Thoracic aorta (tissue), 2 donors: ENCODE results near the gene SLC6A2. TPM values are rescaled to one million over a fixed set of nuclear protein-coding genes. Genes with fewer than 3 reads are reported as not detected.

Experiments used
- ATAC-seq: fragments of 150-250 bp; one replicate; pipeline ENCODE4 v1.8.0; 2017; ENCODE audit warnings: low read depth; ENCODE audit not compliant: insufficient number of reproducible peaks, low FRiP score
- DNase-seq: peaks from one replicate; pipeline ENCODE4 v3.0.0-alpha.2; 2020; ENCODE audit warnings: low spot score
- H3K27ac ChIP-seq, 2 donors: fragments of 200-600 bp; sonication (generic); 1 replicate in 1 of 2; 2 replicates in 1 of 2; pipeline ENCODE4 v1.5.1; 2016; ENCODE audit warnings: mild to moderate bottlenecking in 2 of 2, moderate library complexity in 2 of 2
- H3K27me3 ChIP-seq: fragments of 200-600 bp; sonication (generic); replicated peaks from 2 replicates; pipeline ENCODE4 v1.6.0; 2016; ENCODE audit warnings: mild to moderate bottlenecking; ENCODE audit not compliant: insufficient read depth
- H3K36me3 ChIP-seq: fragments of 200-600 bp; sonication (generic); one replicate; pipeline ENCODE4 v1.5.1; 2016
- H3K4me1 ChIP-seq, 2 donors: fragments of 200-600 bp; sonication (generic); 1 replicate in 1 of 2; 2 replicates in 1 of 2; pipeline versions ENCODE4 v1.5.1 to v1.6.0; 2016; ENCODE audit warnings: low read depth in 2 of 2, mild to moderate bottlenecking in 1 of 2; ENCODE audit not compliant: control insufficient read depth in 1 of 2
- H3K4me3 ChIP-seq: fragments of 200-600 bp; sonication (generic); 2 replicates; pipeline ENCODE4 v1.5.1; 2016; ENCODE audit warnings: mild to moderate bottlenecking
- H3K9me3 ChIP-seq: fragments of 200-600 bp; sonication (generic); 2 replicates; pipeline ENCODE4 v1.5.1; 2016
- total RNA-seq, 2 donors: library from RNA; depleted of rRNA; stranded (reverse); fragments of >200 nt; gene quantifications; one replicate each; pipeline versions ENCODE4 v1.1.0 to v1.2.3, GENCODE V29; 2016
- TF ChIP-seq, protein P1 (sequence below): fragments of 200-600 bp; sonication (generic); IDR thresholded peaks from one replicate; pipeline ENCODE4 v1.5.1; 2019; ENCODE audit warnings: antibody characterized with exemption

Gene SLC6A2
- total RNA-seq, 2 donors from 2014 or later = 0.85 TPM; not detected in 1

DNA sequence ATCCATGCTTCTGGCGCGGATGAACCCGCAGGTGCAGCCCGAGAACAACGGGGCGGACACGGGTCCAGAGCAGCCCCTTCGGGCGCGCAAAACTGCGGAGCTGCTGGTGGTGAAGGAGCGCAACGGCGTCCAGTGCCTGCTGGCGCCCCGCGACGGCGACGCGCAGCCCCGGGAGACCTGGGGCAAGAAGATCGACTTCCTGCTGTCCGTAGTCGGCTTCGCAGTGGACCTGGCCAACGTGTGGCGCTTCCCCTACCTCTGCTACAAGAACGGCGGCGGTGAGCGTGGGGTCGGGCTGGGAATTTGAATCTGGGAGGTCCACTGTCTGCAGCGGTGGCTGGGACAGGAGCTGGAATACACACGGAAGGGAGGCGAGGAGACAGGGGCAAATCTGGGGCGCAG is 904 bp downstream of the SLC6A2 start:
- TF ChIP-seq, protein P1, sequence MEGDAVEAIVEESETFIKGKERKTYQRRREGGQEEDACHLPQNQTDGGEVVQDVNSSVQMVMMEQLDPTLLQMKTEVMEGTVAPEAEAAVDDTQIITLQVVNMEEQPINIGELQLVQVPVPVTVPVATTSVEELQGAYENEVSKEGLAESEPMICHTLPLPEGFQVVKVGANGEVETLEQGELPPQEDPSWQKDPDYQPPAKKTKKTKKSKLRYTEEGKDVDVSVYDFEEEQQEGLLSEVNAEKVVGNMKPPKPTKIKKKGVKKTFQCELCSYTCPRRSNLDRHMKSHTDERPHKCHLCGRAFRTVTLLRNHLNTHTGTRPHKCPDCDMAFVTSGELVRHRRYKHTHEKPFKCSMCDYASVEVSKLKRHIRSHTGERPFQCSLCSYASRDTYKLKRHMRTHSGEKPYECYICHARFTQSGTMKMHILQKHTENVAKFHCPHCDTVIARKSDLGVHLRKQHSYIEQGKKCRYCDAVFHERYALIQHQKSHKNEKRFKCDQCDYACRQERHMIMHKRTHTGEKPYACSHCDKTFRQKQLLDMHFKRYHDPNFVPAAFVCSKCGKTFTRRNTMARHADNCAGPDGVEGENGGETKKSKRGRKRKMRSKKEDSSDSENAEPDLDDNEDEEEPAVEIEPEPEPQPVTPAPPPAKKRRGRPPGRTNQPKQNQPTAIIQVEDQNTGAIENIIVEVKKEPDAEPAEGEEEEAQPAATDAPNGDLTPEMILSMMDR = no peak
- Histone ChIP-seq H3K4me1 (peaks cover 0 to 4% of the 10 kb centered on the region in 2 donors), H3K27me3 (no peaks in the 10 kb centered on the region)

DNA sequence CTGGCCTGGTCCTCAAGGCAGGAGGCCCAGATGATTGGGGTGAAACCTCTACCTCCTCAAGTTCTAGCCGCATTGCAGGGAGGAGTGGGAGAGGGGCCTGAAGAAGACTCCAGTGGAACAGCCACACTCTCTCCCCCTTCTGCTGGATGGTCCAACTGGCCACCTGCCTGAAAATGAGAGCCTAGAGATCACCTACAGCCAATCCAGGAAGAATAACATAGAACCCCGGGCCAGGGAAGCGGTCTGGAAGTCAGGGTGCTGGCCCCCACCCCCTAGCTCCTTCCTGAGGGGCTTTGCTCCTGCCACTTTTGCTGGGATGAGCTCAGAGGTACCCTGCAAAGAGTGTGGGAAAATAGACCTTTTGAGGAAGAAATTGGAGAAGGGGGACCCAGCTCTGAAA is 1.8 kb downstream of the SLC6A2 start:
- ATAC-seq (no peak), DNase-seq (no peak)
- Histone ChIP-seq H3K27me3 (no peaks in the 10 kb centered on the region), H3K4me1 (peaks cover 0 to 4% of the 10 kb centered on the region in 2 donors), H3K9me3 (no peaks in the 10 kb centered on the region), H3K4me3 (no peak overlapping the region), H3K36me3 (no peaks in the 10 kb centered on the region), H3K27ac (no peak overlapping the region)
- TF ChIP-seq, protein P1 = no peak

More for the DNA sequence above, 904 bp downstream of the SLC6A2 start:
- DNase-seq (no peak), ATAC-seq (no peak)
- H3K9me3 ChIP-seq = no peaks in the 10 kb centered on the region
- no peaks in the 10 kb centered on the region for H3K36me3 ChIP-seq
- no peak overlapping the region for H3K4me3 ChIP-seq
- no peak overlapping the region for H3K27ac ChIP-seq

DNA sequence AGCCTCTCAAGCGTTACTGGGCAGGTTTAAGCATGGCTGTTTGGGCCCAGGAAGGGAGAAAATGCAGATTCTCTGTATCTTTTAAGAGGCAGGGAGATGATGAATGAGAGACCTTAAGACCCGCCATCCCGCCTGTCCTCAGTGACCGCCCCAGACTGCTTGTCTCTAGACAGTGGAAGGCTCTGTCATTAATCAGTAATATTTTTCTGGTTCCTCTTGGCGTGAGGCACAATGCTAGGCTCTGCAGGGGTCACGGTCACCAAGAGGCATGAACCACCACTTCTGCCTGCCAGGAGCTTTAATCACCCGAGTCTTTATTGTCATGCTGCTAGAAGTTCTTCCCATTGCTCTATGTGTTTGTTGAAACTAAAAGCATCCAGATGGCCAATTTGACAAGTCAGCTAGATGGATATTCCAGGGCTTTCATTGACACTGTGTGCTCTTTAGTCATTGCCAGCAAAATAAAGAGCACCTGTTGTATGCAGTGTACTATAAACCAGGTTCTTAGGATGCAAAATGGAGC is 3.2 kb downstream of the SLC6A2 start:
- DNase-seq (no peak), ATAC-seq (no peak)
- H3K27ac ChIP-seq = no peak overlapping the region
- peaks cover 0 to 4% of the 10 kb centered on the region in 2 donors for H3K4me1 ChIP-seq
- no peaks in the 10 kb centered on the region for H3K36me3 ChIP-seq
- H3K4me3 ChIP-seq = no peak overlapping the region
- TF ChIP-seq, protein P1 = no peak
- no peaks in the 10 kb centered on the region for H3K9me3 ChIP-seq
- H3K27me3 ChIP-seq = no peaks in the 10 kb centered on the region

DNA sequence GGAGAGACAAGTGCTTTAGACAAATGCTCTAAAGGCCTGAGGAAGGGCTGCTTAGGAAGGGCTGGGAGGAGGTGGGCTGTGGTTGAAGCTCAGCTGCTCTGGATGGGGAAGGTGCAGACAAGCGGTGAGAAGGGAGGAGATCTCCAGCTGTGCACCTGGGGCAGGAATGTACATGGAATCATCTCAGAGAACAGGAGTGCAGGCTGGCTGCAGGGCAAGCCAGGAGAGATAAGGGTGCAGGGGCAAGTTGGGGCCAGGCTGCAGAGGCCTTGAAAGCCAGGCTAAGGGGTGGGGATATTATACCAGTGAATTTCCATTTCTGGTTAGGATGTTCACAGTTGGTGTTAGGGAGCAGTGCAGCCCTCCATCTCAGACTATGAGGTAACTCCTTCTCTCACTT is 4.2 kb downstream of the SLC6A2 start:
- no peak overlapping the region for H3K27ac ChIP-seq
- H3K27me3 ChIP-seq = no peaks in the 10 kb centered on the region
- DNase-seq = no peak
- no peak overlapping the region for H3K4me3 ChIP-seq
- ATAC-seq = no peak
- H3K36me3 ChIP-seq = no peaks in the 10 kb centered on the region
- peaks cover 0 to 4% of the 10 kb centered on the region in 2 donors for H3K4me1 ChIP-seq
- TF ChIP-seq, protein P1 = no peak
- H3K9me3 ChIP-seq = no peaks in the 10 kb centered on the region

DNA sequence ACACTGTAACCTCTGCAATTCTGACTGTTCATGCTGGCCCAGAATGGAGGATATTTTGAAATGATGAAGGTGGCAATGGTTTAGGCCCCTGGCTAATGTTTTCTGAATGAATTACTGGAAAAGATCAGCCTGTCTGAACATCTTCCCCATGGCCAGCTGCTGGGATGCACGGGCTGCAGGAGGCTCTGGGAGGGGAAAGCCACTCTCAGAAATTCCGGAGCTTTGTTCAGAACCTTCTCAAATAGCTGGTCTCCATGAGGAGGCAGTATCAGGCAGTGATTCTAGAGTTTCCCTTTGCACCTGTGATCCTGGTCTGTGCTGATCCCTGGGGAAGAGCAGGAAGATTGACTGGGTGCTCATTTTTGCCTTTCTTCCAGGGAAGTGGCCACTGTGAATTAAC is 5.0 kb downstream of the SLC6A2 start:
- ATAC-seq (no peak), DNase-seq (no peak)
- H3K27ac ChIP-seq = no peak overlapping the region
- H3K9me3 ChIP-seq = no peaks in the 10 kb centered on the region
- no peaks in the 10 kb centered on the region for H3K36me3 ChIP-seq
- TF ChIP-seq, protein P1 = no peak
- H3K27me3 ChIP-seq = no peaks in the 10 kb centered on the region
- peaks cover 0 to 4% of the 10 kb centered on the region in 2 donors for H3K4me1 ChIP-seq
- no peak overlapping the region for H3K4me3 ChIP-seq
